Calu3 (cell line): ENCODE data around the gene EFNA3. TPM values are rescaled to one million over a fixed set of nuclear protein-coding genes. Genes with fewer than 3 reads are reported as not detected.
A peak's percentile ranks its signal among the peaks of the same experiment; 100 is the strongest.

Experiments used
- BruUV-seq: library from RNA; stranded (reverse); fragments of 400-500 nt; replicated peaks from 2 replicates; lab custom pipeline; 2021; lab: Mats Ljungman, UMichigan
- CTCF ChIA-PET: fragments of 300-600 bp; sonication (Branson Sonifier 250); formaldehyde crosslinking; loops from one replicate; lab custom pipeline; 2022; ENCODE audit warnings: antibody characterized with exemption; lab: Charles Lee
- DNase-seq: peaks from one replicate; pipeline ENCODE4 v3.0.0; 2022
- H3K27ac Mint-ChIP-seq: one replicate; pipeline ENCODE4 v1.8.0; 2022; ENCODE audit warnings: mixed read lengths; ENCODE audit not compliant: unreplicated experiment
- H3K27me3 Mint-ChIP-seq: one replicate; pipeline ENCODE4 v1.8.0; 2022; ENCODE audit warnings: mixed read lengths; ENCODE audit not compliant: unreplicated experiment
- H3K36me3 Mint-ChIP-seq: one replicate; pipeline ENCODE4 v1.8.0; 2022; ENCODE audit warnings: mild to moderate bottlenecking, moderate library complexity, mixed read lengths; ENCODE audit not compliant: insufficient read depth, unreplicated experiment
- H3K4me1 Mint-ChIP-seq: one replicate; pipeline ENCODE4 v1.8.0; 2022; ENCODE audit warnings: mild to moderate bottlenecking, low read depth, mixed read lengths; ENCODE audit not compliant: unreplicated experiment
- H3K4me3 Mint-ChIP-seq: one replicate; pipeline ENCODE4 v1.8.0; 2022; ENCODE audit warnings: mild to moderate bottlenecking, low read depth, moderate library complexity, mixed read lengths; ENCODE audit not compliant: unreplicated experiment
- H3K9me3 Mint-ChIP-seq: one replicate; pipeline ENCODE4 v1.8.0; 2022; ENCODE audit warnings: low read depth, mixed read lengths; ENCODE audit not compliant: unreplicated experiment
- CTCF ChIP-seq: fragments of 200-600 bp; IDR thresholded peaks from one replicate; pipeline ENCODE4 v1.8.0; 2022; ENCODE audit warnings: antibody characterized with exemption; ENCODE audit not compliant: unreplicated experiment
- intact Hi-C: fragments of 100-400 bp; cut with micrococcal nuclease; formaldehyde crosslinking; loops from one replicate; pipeline ENCODE4 v1.10.0; 2022; ENCODE audit not compliant: unreplicated experiment
- total RNA-seq: library from RNA; stranded (reverse); gene quantifications from 2 replicates; pipeline ENCODE4 v1.2.3, GENCODE V29; 2022

Gene EFNA3
- total RNA-seq, 1 experiment from 2014 or later: 1.7 TPM

GRCh38 chr1:155125511-155125945, 46.9 kb downstream of the EFNA3 start:
- Mint-ChIP-seq H3K27me3 (peaks cover 13% of the 10 kb centered on the region), H3K4me3 (peak overlapping the region; percentile 91), H3K4me1 (peaks cover 56% of the 10 kb centered on the region), H3K36me3 (peaks cover 53% of the 10 kb centered on the region), H3K9me3 (no peaks in the 10 kb centered on the region), H3K27ac (peak overlapping the region; percentile 48)
- no TSS peak for BruUV-seq
- DNase-seq: no peak
- CTCF ChIA-PET: interaction anchor here (0.6 to 1.7 kb wide), 5 partner anchors 8 to 47 kb away, joined by 3 to 6 read pairs (median 5); partner anchors contain the start of gene KRTCAP2
- intact Hi-C loops: loop anchor here (5.0 kb wide), 2 partner anchors 33 to 42 kb away; no protein-coding TSS in a partner anchor
- no peak for TF ChIP-seq CTCF

GRCh38 chr1:155125946-155126555, 47.4 kb downstream of the EFNA3 start:
- BruUV-seq: no TSS peak
- peaks cover 62% of the 10 kb centered on the region for H3K4me1 Mint-ChIP-seq
- CTCF ChIA-PET: interaction anchor here (0.8 to 1.7 kb wide), 4 partner anchors 9 to 47 kb away, joined by 5 to 6 read pairs (median 5); partner anchors contain the start of gene KRTCAP2
- H3K27ac Mint-ChIP-seq: peak overlapping the region; percentile 69
- peaks cover 9% of the 10 kb centered on the region for H3K27me3 Mint-ChIP-seq
- peak overlapping the region; percentile 91 for H3K4me3 Mint-ChIP-seq
- TF ChIP-seq CTCF: no peak
- no peaks in the 10 kb centered on the region for H3K9me3 Mint-ChIP-seq
- H3K36me3 Mint-ChIP-seq: peaks cover 58% of the 10 kb centered on the region
- peak; percentile 52 for DNase-seq
- intact Hi-C loops: loop anchor here (5.0 kb wide), 2 partner anchors 34 to 41 kb away; no protein-coding TSS in a partner anchor

GRCh38 chr1:155126556-155127104, 48.0 kb downstream of the EFNA3 start:
- BruUV-seq: TSS peak; percentile 74
- TF ChIP-seq CTCF: no peak
- peaks cover 3% of the 10 kb centered on the region for H3K27me3 Mint-ChIP-seq
- H3K4me3 Mint-ChIP-seq: peak overlapping the region; percentile 91
- intact Hi-C loops: loop anchor here (5.0 kb wide), 2 partner anchors 34 to 41 kb away; no protein-coding TSS in a partner anchor
- peaks cover 67% of the 10 kb centered on the region for H3K4me1 Mint-ChIP-seq
- H3K9me3 Mint-ChIP-seq: no peaks in the 10 kb centered on the region
- CTCF ChIA-PET: interaction anchor here (1.3 to 1.7 kb wide), 2 partner anchors 8 to 46 kb away, joined by 5 read pairs; partner anchors contain the start of gene KRTCAP2
- DNase-seq: peak; percentile 52
- H3K27ac Mint-ChIP-seq: peak overlapping the region; percentile 69
- H3K36me3 Mint-ChIP-seq: peaks cover 64% of the 10 kb centered on the region

- no TSS peak for BruUV-seq
- intact Hi-C loops: loop anchor here (5.0 kb wide), 2 partner anchors 35 to 40 kb away; no protein-coding TSS in a partner anchor
- peak within 1 kb of the TSS; percentile 91 for H3K4me3 Mint-ChIP-seq
- H3K36me3 Mint-ChIP-seq: peaks cover 71% of the 10 kb centered on the region
- no peaks in the 10 kb centered on the region for H3K9me3 Mint-ChIP-seq
- CTCF ChIA-PET: interaction anchor here (0.6 to 1.9 kb wide), 2 partner anchors 36 to 40 kb away, joined by 3 to 8 read pairs; no protein-coding TSS in a partner anchor
- TF ChIP-seq CTCF: no peak
- H3K27me3 Mint-ChIP-seq: no peaks in the 10 kb centered on the region
- H3K27ac Mint-ChIP-seq: peak within 1 kb of the TSS; percentile 69
- peaks cover 71% of the 10 kb centered on the region for H3K4me1 Mint-ChIP-seq
- peak; percentile 88 for DNase-seq
These were observed 48.7 kb downstream of the EFNA3 start, which contains the start of gene EFNA1 for GRCh38 chr1:155127105-155127966. Gene EFNA1, plus strand, starts transcription at chr1:155127876. Its CDS starts 102 bp downstream, at chr1:155127978.
